GM23248 (cell line): ENCODE measurements around the gene SNAP25.

Source experiments
- EZH2 ChIP-seq: fragments of 200-600 bp; sonication (generic); IDR thresholded peaks from 2 replicates; pipeline ENCODE4 v1.6.1; 2018; ENCODE audit warnings: antibody characterized with exemption, mild to moderate bottlenecking; ENCODE audit not compliant: insufficient read depth, poor library complexity, severe bottlenecking
- EZH2phosphoT487 ChIP-seq: fragments of 200-600 bp; sonication (generic); IDR thresholded peaks from 2 replicates; pipeline ENCODE4 v1.6.1; 2018; ENCODE audit warnings: antibody characterized with exemption, moderate library complexity, mild to moderate bottlenecking, low read depth; ENCODE audit not compliant: insufficient read depth

DNA sequence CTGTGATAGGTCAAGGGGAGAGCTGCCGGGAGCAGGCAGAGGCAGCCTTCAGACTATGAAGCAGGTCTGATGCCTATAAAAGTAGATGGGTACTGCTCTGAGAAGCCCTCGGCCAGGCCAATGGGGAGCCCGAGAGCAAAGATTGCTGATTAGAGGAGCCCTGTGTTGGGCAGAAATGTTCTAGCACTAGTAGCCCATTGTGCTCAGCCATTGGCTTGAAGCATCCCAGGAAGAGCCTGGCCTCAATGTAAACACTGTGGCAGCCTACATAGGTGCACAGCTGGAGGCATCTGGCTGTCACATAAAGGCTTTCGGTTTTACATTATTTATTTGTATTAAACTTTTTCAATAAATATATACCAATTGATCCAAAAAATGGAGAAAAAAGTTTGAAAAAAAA is 67.7 kb downstream of the SNAP25 start:
- TF ChIP-seq EZH2 (no peak), EZH2phosphoT487 (no peak)
